Measurements from ENCODE around the gene PPIG. TPM values are rescaled to one million over a fixed set of nuclear protein-coding genes. Genes with fewer than 3 reads are reported as not detected.

Gene PPIG
- total and polyA plus RNA-seq, 9 of the 15 experiments (the other 6 are each of a cell fraction or from before 2014, with no cell fraction given), result 52.5 to 166 (median 124) TPM

GRCh38 chr2:169664978-169665930, 81.1 kb downstream of the PPIG start (continued):
- TF ChIP-seq BCLAF1 (IDR thresholded peaks at IDR 0.05; ENCODE audit: borderline replicate concordance in 1 of 2, control insufficient read depth in 1 of 2, low read depth in 2 of 2, low read length in 1 of 2) (no peak), MITF (IDR thresholded peaks at IDR 0.05) (no peak), SIRT6 (IDR thresholded peaks at IDR 0.05; ENCODE audit: low read depth, low read length) (no peak), POLR2A (conservative IDR thresholded peaks at IDR 0.05) (no peak), ZNF445 (CRISPR knock-in tag; IDR thresholded peaks at IDR 0.05; ENCODE audit: low read depth) (no peak), PHF20 (IDR thresholded peaks at IDR 0.05; ENCODE audit: partially characterized antibody) (peak; percentile 27), PRMT5 (CRISPR knock-in tag; IDR thresholded peaks at IDR 0.05) (no peak), POLR2B (IDR thresholded peaks at IDR 0.05; ENCODE audit: low read depth, partially characterized antibody) (no peak), TCF3 (CRISPR knock-in tag; IDR thresholded peaks at IDR 0.05) (peak; percentile 92), GABPA (tag; conservative IDR thresholded peaks at IDR 0.05; ENCODE audit: low read depth) (0 out of 2 replicates have a peak, but pooled peaks have one; percentile 30), THRB (CRISPR knock-in tag; conservative IDR thresholded peaks at IDR 0.05) (no peak), EP300 (IDR thresholded peaks at IDR 0.05; ENCODE audit: low read length) (peak; percentile 93), MBD1 (CRISPR knock-in tag; IDR thresholded peaks at IDR 0.05) (no peak), ZNF449 (CRISPR knock-in tag; IDR thresholded peaks at IDR 0.05) (no peak), ZZZ3 (IDR thresholded peaks at IDR 0.05) (no peak), ZC3H4 (CRISPR knock-in tag; IDR thresholded peaks at IDR 0.05; ENCODE audit: borderline replicate concordance) (no peak), ZNF561 (CRISPR knock-in tag; conservative IDR thresholded peaks at IDR 0.05) (no peak), WHSC1 (IDR thresholded peaks at IDR 0.05; ENCODE audit: low read length) (no peak)
